Ishikawa (cell line): ENCODE results near the gene XRCC4.

Experiments used
- CEBPB ChIP-seq: IDR thresholded peaks from 2 replicates; pipeline ENCODE4 v1.6.1; 2012
- CREB1 ChIP-seq: IDR thresholded peaks from 2 replicates; pipeline ENCODE4 v1.6.1; 2012; ENCODE audit warnings: low read depth
- RAD21 ChIP-seq: IDR thresholded peaks from 2 replicates; pipeline ENCODE4 v1.6.1; 2012; ENCODE audit warnings: low read depth
- REST ChIP-seq: IDR thresholded peaks from 2 replicates; pipeline ENCODE4 v1.6.1; 2012; ENCODE audit warnings: low read depth, mild to moderate bottlenecking
- TAF1 ChIP-seq: IDR thresholded peaks from 2 replicates; pipeline ENCODE4 v1.6.1; 2012; ENCODE audit warnings: low read depth, mild to moderate bottlenecking

GRCh38 chr5:83162601-83163000 lies 85.3 kb downstream of the XRCC4 start:
- TF ChIP-seq CEBPB (no peak), RAD21 (no peak), CREB1 (no peak), TAF1 (no peak), REST (no peak)
